K562 (cell line): ENCODE data around the gene FBLIM1. TPM values are rescaled to one million over a fixed set of nuclear protein-coding genes. Genes with fewer than 3 reads are reported as not detected.

Experiments used
- ATAC-seq: fragments of 200-7000 bp; cut with Tn5 transposase; 3 replicates; pipeline ENCODE4 v1.9.1; 2020; ENCODE audit warnings: moderate library complexity
- BruUV-seq: library from RNA; stranded (reverse); fragments of 400-500 nt; replicated peaks from 2 replicates; lab custom pipeline; 2021; lab: Mats Ljungman, UMichigan
- CTCF ChIA-PET: fragments of 300-600 bp; formaldehyde crosslinking; extraction: SDS; loops from one replicate; lab custom pipeline; 2021; ENCODE audit warnings: low intra/inter-chr PET ratio; lab: Yijun Ruan, JAX
- POLR2A ChIA-PET: fragments of 300-600, 350-650 bp; sonication (Branson Sonifier 250); formaldehyde crosslinking; extraction: SDS; loops from one replicate; lab custom pipeline; 2021; ENCODE audit warnings: antibody characterized with exemption, inconsistent platforms; lab: Yijun Ruan, JAX
- DNase-seq, 4 experiments: peaks; one replicate each; pipeline versions ENCODE4 v3.0.0 to v3.0.0-alpha.2; 2011 to 2018; ENCODE audit warnings: low spot score in 3 of 4, mixed read lengths in 3 of 4; ENCODE audit errors: extremely low read depth in 1 of 4
- FAIRE-seq: peaks from 2 replicates; lab custom pipeline; 2011; peaks lifted over from hg19 to GRCh38; lab: Jason Lieb, UNC
- H2AFZ ChIP-seq: 2 replicates; pipeline ENCODE4 v1.6.0; 2011; ENCODE audit warnings: low read depth, low read length, control low read depth, inconsistent platforms
- H3K27ac ChIP-seq: fragments of 200-600 bp; 3 replicates; pipeline ENCODE4 v1.8.0; 2011; ENCODE audit warnings: low read depth, mild to moderate bottlenecking, control low read depth, inconsistent platforms, low read length, moderate library complexity, mixed read lengths; ENCODE audit errors: extremely low read depth
- H3K27me3 ChIP-seq, 2 experiments: fragments of 300-600 bp in 1 of 2; 2 replicates in 1 of 2; 3 replicates in 1 of 2; pipeline versions ENCODE4 v1.6.0 to v1.8.0; 2011; ENCODE audit warnings: inconsistent platforms in 2 of 2, low read length in 2 of 2, mild to moderate bottlenecking in 1 of 2, mixed read lengths in 1 of 2, moderate library complexity in 1 of 2; ENCODE audit not compliant: control insufficient read depth in 2 of 2, insufficient read depth in 2 of 2
- H3K36me3 ChIP-seq: fragments of 300-600 bp; 3 replicates; pipeline ENCODE4 v1.8.0; 2011; ENCODE audit warnings: mild to moderate bottlenecking, low read length, inconsistent platforms; ENCODE audit not compliant: control insufficient read depth, insufficient read depth
- H3K4me1 ChIP-seq, 2 experiments: fragments of 200-600 bp in 1 of 2; replicated peaks in 1 of 2; 2 replicates in 1 of 2; 3 replicates in 1 of 2; pipeline versions ENCODE4 v1.5.1 to v1.8.0; 2011; ENCODE audit warnings: inconsistent platforms in 2 of 2, low read length in 2 of 2, mild to moderate bottlenecking in 1 of 2, mixed read lengths in 1 of 2, moderate library complexity in 1 of 2; ENCODE audit not compliant: control insufficient read depth in 2 of 2, insufficient read depth in 2 of 2
- H3K4me2 ChIP-seq: 2 replicates; pipeline ENCODE4 v1.6.1; 2011; ENCODE audit warnings: low read length, control low read depth, inconsistent platforms, mixed read lengths; ENCODE audit not compliant: insufficient read depth
- H3K4me3 ChIP-seq: fragments of 200-600 bp; sonication (generic), shearing (Covaris generic); 2 replicates; pipeline ENCODE4 v1.5.1; 2016; ENCODE audit warnings: control low read depth, inconsistent platforms
- H3K79me2 ChIP-seq: fragments of 200-600 bp; 3 replicates; pipeline ENCODE4 v1.8.0; 2011; ENCODE audit warnings: low read length, inconsistent platforms; ENCODE audit not compliant: control insufficient read depth, insufficient read depth
- H3K9ac ChIP-seq, 2 experiments: 2 replicates each; pipeline versions ENCODE4 v1.6.0 to v1.6.1; 2011; ENCODE audit warnings: low read depth in 2 of 2, low read length in 2 of 2, control low read depth in 1 of 2, inconsistent platforms in 1 of 2, mild to moderate bottlenecking in 1 of 2, mixed read lengths in 1 of 2; ENCODE audit not compliant: insufficient read depth in 1 of 2
- H3K9me1 ChIP-seq: one replicate; pipeline ENCODE4 v1.6.0; 2011; ENCODE audit warnings: inconsistent platforms, mild to moderate bottlenecking, low read length, moderate library complexity; ENCODE audit not compliant: control insufficient read depth, insufficient read depth
- H3K9me3 ChIP-seq: replicated peaks from 2 replicates; pipeline ENCODE4 v1.5.1; 2011; ENCODE audit warnings: low read depth, low read length, inconsistent platforms; ENCODE audit not compliant: control insufficient read depth, insufficient read depth
- H4K20me1 ChIP-seq: replicated peaks from 2 replicates; pipeline ENCODE4 v1.6.1; 2011; ENCODE audit warnings: low read length, inconsistent platforms, mixed read lengths; ENCODE audit not compliant: control insufficient read depth, insufficient read depth
- ATF4 ChIP-seq: fragments of 450-650 bp; formaldehyde crosslinking; IDR thresholded peaks from 2 replicates; pipeline ENCODE4 v1.4.0; 2022; ENCODE audit warnings: mild to moderate bottlenecking, moderate library complexity
- ESRRA ChIP-seq: fragments of 450-650 bp; IDR thresholded peaks from 2 replicates; pipeline ENCODE4 v1.6.1; 2014; ENCODE audit warnings: low read depth, mild to moderate bottlenecking, moderate library complexity, borderline replicate concordance
- FOXK2 ChIP-seq, 2 experiments: fragments of 450-650 bp; IDR thresholded peaks in 1 of 2; conservative IDR thresholded peaks in 1 of 2; 2 replicates each; pipeline ENCODE4 v1.6.1; 2016; ENCODE audit warnings: low read depth in 2 of 2, mild to moderate bottlenecking in 1 of 2
- JUND ChIP-seq, 2 experiments: IDR thresholded peaks; 2 replicates in 1 of 2; 3 replicates in 1 of 2; pipeline ENCODE4 v1.6.1; 2011; ENCODE audit warnings: borderline replicate concordance in 2 of 2, low read depth in 2 of 2, low read length in 2 of 2, improper control_type of control experiment in 1 of 2, missing biosample characterization in 1 of 2, missing genetic modification characterization in 1 of 2, missing genetic modification reagents in 1 of 2
- KDM2B ChIP-seq: fragments of 250-450 bp; sonication (Bioruptor Pico); IDR thresholded peaks from 2 replicates; pipeline ENCODE4 v1.8.0; 2021; ENCODE audit warnings: mild to moderate bottlenecking, moderate library complexity
- NCOA6 ChIP-seq: fragments of 450-650 bp; IDR thresholded peaks from 2 replicates; pipeline ENCODE4 v1.6.1; 2017; ENCODE audit warnings: mild to moderate bottlenecking
- NR2C2 ChIP-seq, 2 experiments: fragments of 200-800 bp in 1 of 2; sonication (Bioruptor generic) in 1 of 2; sonication (generic) in 1 of 2; formaldehyde crosslinking in 1 of 2; IDR thresholded peaks; 2 replicates each; pipeline versions ENCODE4 v1.6.1 to v1.8.0; 2016 to 2022; ENCODE audit warnings: mild to moderate bottlenecking in 1 of 2, missing compliant biosample characterization in 1 of 2, missing genetic modification characterization in 1 of 2, missing genetic modification reagents in 1 of 2
- RAD21 ChIP-seq, 2 experiments: fragments of 250-450 bp in 1 of 2; fragments of 450-650 bp in 1 of 2; sonication (Bioruptor Pico) in 1 of 2; formaldehyde crosslinking in 1 of 2; IDR thresholded peaks in 1 of 2; conservative IDR thresholded peaks in 1 of 2; 2 replicates each; pipeline versions ENCODE4 v1.4.0 to v1.8.0; 2020 to 2022; ENCODE audit warnings: mild to moderate bottlenecking in 2 of 2, moderate library complexity in 1 of 2
- RUNX1 ChIP-seq: sonication (generic); IDR thresholded peaks from 2 replicates; pipeline ENCODE4 v1.6.1; 2016; ENCODE audit warnings: antibody characterized with exemption, low read depth
- ZNF3 ChIP-seq: fragments of 250-450 bp; sonication (Bioruptor Pico); IDR thresholded peaks from 2 replicates; pipeline ENCODE4 v1.5.0; 2021; ENCODE audit warnings: mild to moderate bottlenecking, moderate library complexity
- WGBS: fragments of 100-300 bp; shearing (Covaris generic); methylation state at CpG from one replicate; pipeline ENCODE4 v1.1.6; 2016; ENCODE audit warnings: low coverage, mixed read lengths; ENCODE audit not compliant: insufficient coverage; ENCODE audit errors: missing lambda C conversion rate; 5-methylcytosine and 5-hydroxymethylcytosine counted together
- in situ Hi-C: fragments of 300-500 bp; cut with MboI; formaldehyde crosslinking; loops from 4 replicates; pipeline ENCODE4 v1.15.0; 2018; ENCODE audit warnings: inconsistent platforms, mixed read lengths
- intact Hi-C: fragments of 100-400 bp; cut with micrococcal nuclease; formaldehyde crosslinking; loops from 2 replicates; pipeline ENCODE4 v1.14.2; 2022
- polyA plus RNA-seq, 8 experiments: library from polyadenylated mRNA; depleted of rRNA in 4 of 8; stranded (reverse) in 5 of 8; unstranded in 3 of 8; fragments of >200 nt; fragmentation: Nextera tagmentation in 2 of 8; fragmentation: Illumina TruSeq in 1 of 8; extraction: Ambion mirVana in 2 of 8; extraction: Trizol in 1 of 8; gene quantifications; 2 replicates each; pipeline versions ENCODE4 v1.2.1 to v1.2.3, GENCODE V29; 2011 to 2014; ENCODE audit warnings: inconsistent platforms in 1 of 8, missing spikeins in 1 of 8
- total RNA-seq, 7 experiments: library from RNA; depleted of rRNA in 6 of 7; stranded (reverse); fragments of >200 nt in 6 of 7; fragmentation: Illumina TruSeq in 2 of 7; extraction: Trizol in 2 of 7; gene quantifications; 2 replicates each; pipeline versions ENCODE4 v1.2.1 to v1.2.3, GENCODE V29; 2011 to 2021; ENCODE audit warnings: low replicate concordance in 1 of 7

The FBLIM1 gene
- total and polyA plus RNA-seq, 9 of the 15 experiments (the other 6 are each of a cell fraction or from before 2014, with no cell fraction given): 0.14 to 0.24 TPM; not detected in 7

GRCh38 chr1:15730423-15730822 is 28.2 kb upstream of the FBLIM1 start:
- CTCF ChIA-PET: no interaction called here
- H3K4me1 ChIP-seq: peaks cover 0 to 46% of the 10 kb centered on the region in 2 experiments; a peak in 1 of 5 replicates
- no peak overlapping the region for H2AFZ ChIP-seq
- H3K36me3 ChIP-seq: peaks cover 87% of the 10 kb centered on the region; the same call in 2 of the 3 replicates
- H3K79me2 ChIP-seq: no peaks in the 10 kb centered on the region
- DNase-seq (no peak), FAIRE-seq (no peak), ATAC-seq (no peak)
- in situ Hi-C loops (no loop called here), intact Hi-C loops (no loop called here)
- no peaks in the 10 kb centered on the region for H3K27me3 ChIP-seq
- no peaks in the 10 kb centered on the region for H3K9me3 ChIP-seq
- H4K20me1 ChIP-seq: no peaks in the 10 kb centered on the region
- no peak overlapping the region for H3K4me3 ChIP-seq
- TF ChIP-seq JUND (IDR thresholded peaks at IDR 0.05; ENCODE audit: borderline replicate concordance, low read depth, low read length): no peak
- TF ChIP-seq JUND (tag; IDR thresholded peaks at IDR 0.05; ENCODE audit: borderline replicate concordance, low read depth, low read length): no peak
- TF ChIP-seq RAD21 (CRISPR knock-in tag; conservative IDR thresholded peaks at IDR 0.05 in 1 of 2, IDR thresholded peaks at IDR 0.05 in 1 of 2): no peak
- no peak for TF ChIP-seq ATF4 (CRISPR knock-in tag)
- TF ChIP-seq FOXK2 (conservative IDR thresholded peaks at IDR 0.05 in 1 of 2, IDR thresholded peaks at IDR 0.05 in 1 of 2; ENCODE audit: low read depth in 2 of 2): no peak
- TF ChIP-seq NR2C2 (CRISPR knock-in tag; IDR thresholded peaks at IDR 0.05): no peak
- TF ChIP-seq NR2C2 (tag; IDR thresholded peaks at IDR 0.05): no peak
- no peak for TF ChIP-seq NCOA6
- TF ChIP-seq RUNX1: no peak
- TF ChIP-seq ZNF3: no peak
- no peak for TF ChIP-seq ESRRA
- TF ChIP-seq KDM2B: no peak
- no TSS peak for BruUV-seq
- peak overlapping the region in 1 of 2 experiments; percentile 56; a peak in 1 of 4 replicates for H3K9ac ChIP-seq
- POLR2A ChIA-PET: interaction anchor here (0.9 to 1.5 kb wide), 2 partner anchors 10 to 12 kb away, joined by 3 to 4 read pairs; no protein-coding TSS in a partner anchor
- H3K4me2 ChIP-seq: no peak overlapping the region
- WGBS: 90% methylated on average over 14 of the region's 16 CpGs
- H3K9me1 ChIP-seq: no peaks in the 10 kb centered on the region
- H3K27ac ChIP-seq: no peak overlapping the region
